Measurements from ENCODE around the gene EPYC. TPM values are rescaled to one million over a fixed set of nuclear protein-coding genes. Genes with fewer than 3 reads are reported as not detected.

Gene EPYC
- total RNA-seq, 1 donor from 2014 or later: 0.20 TPM

DNA sequence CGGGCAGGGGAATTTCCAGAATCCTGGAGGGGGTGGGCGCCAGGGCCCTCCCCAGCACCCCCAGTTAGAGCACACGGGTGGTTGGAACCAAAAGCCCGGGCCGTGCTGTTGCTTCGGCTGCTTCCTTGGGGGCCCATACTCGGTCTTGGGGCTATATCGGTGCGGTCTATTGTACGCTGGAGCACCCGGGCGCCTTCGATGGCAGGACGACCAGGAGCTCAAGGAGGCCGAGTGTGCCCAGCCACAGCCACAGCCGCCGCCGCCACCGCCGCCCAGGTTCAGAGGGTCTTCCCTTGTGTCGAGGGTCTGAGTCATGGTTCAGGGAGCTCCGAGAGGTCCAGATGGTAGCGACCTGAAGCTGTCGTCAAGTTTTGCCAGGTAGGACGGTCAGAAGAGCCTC is 50.3 kb downstream of the EPYC start:
- no peak for DNase-seq

DNA sequence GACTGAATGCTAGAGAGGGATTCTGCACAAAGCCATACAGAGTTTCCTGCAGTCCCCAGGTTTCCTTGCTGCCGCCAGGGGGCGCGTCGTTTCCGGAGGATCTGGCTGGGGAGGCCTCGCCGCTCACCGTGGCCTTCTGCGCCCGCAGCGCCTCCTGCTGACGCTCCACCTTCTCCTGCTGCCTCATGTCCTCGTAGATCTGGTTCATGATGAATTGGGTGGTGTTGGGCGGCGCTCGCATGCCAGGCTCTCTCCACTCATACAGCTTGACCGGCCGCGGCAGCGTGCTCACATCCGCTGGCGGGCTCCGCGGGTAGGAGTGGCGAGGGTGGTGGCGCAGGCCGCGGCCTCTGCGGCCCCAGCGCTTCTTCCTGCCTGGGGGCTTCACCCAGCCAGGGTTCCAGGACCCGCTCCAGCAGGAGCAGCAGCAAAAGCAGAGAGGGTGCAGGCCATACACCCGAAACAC is 50.8 kb downstream of the EPYC start:
- no peak for DNase-seq

DNA sequence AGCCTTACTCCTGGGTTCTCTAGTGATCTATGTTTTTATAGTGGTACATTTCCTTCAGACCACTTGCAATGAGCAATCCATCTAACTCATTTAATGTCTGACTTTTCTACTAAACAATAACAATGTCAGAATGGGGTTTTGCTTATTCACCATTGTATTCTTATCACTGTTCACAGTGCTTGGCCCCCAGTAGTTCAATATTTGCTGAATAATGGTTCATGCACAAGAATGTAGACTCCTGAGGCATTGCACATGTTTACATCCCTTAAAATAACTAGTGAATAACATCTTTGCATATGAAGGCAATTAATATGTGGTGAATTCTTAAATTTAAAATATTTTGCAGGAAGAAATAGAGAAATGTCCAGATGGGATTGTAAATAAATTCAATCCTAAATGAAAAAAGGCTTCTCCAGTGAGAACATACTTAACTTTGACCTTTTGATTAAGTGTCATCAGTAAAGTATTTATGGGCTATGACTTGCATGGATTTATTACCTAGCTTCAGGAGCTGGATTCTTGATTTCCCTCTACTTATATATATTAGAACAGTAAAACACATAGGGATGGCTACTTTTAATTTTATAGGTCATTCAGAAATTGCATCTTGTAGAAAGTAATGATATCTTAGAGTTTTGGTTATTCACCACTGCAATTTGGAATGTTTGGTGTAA is 53.2 kb downstream of the EPYC start:
- DNase-seq: no peak

DNA sequence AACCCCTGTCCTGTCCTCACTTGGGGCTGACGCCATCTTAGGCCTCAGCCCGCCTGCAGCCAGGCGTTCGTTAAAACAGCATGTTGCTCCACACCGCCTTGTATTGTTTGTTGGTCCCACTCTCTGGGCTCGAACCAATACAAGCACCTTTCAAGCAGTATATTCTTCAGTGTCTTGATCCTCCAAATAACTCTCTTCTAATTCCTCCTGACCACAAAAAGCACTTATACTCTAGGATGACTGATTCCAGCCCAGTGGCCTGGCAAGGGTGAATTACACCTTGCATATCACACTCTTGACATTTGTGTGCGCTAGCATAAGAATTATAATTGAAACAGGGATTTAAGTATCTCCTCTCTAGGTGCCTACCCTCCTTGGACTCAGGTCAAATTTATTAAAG is 56.9 kb downstream of the EPYC start:
- no peak for DNase-seq

DNA sequence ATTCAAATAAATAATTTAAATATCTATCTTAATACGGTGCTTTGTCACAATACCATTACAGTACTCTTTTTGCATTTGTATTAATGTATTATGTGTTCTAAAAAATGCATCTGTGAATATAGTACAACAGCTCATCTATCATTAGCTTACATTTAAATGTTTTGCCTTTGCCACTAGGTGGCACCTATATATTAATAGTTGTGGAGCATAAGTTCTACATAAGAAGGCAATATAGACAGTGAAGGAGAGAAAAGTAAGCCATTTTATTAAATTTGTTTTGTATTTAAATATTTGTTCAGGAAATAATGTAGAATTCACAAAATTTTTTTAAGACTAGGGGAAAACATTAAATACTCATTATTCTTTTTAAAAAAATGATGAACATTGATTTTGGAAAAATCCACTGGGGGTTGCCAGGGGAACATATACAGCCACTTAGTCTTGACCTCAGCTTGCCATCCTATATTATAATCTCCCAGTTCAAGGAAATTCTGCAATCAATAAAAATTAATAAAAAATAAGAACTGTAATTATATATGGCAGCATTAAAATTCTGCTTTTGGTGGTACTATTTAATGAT is 59.6 kb downstream of the EPYC start:
- no peak for DNase-seq

DNA sequence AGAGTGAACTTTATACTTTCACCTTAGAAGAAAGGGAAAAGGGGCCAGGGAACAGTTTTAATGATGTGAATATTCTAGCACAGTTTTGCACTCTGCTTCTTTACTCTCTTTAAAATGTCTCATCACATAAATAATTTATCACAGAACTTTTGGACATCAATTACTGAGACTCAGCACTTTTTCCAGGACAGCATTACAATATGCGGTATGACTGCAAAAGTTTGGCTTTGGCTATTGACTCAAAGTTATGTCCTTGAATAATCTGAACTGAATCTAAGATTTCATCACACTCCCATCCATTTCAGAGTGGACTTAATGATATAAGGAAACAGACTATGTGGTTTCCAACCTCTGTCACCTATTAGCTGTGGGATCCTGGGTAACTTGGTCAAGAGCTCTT is 61.5 kb downstream of the EPYC start:
- DNase-seq: no peak

DNA sequence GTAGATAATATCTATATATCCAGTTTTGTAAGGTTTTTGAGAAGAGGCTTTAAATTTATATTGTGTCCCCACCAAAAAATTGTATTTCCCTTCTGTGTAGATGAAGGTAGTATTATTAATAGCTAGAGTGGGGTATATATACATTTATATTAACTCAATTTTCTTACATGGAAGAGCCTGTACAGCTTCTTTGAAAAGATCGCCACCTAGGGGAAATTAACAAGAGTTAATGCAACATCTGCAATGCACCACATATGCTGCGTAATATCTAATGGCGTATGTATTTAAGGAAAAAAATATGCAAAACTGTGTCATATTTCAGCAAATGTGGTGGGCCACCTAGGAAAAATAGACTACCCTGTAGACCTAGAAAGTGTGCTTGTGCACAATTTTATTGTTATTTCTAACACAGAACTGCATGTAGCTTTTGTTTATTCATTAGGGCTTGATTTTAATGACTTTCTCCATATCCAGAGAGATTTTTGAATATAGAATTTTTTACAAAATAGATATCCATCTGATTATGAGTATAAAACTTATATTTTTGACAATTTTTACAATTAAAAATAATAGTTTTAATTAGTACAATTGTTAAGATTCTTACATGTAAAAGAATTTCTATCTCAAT is 63.8 kb downstream of the EPYC start:
- peak; percentile 60 for DNase-seq

DNA sequence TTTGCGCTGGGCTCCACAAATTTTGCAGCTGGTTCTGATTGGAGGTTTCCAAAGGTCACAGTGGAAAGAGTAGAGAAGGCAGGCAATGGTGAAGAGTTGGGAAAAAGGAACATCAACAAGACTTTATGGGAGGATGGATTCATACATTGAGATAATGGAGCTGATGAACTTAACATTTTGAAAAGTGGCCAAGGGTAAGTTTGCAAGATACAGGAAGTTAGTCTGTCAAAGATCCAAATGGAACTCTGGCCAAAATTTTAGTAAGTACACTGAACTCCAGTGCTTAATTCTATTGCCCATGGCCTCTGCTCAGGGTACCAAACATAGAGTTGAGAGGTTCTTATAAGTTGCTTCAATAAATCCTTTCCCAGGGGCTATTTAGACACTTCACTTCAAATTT is 65.4 kb downstream of the EPYC start:
- no peak for DNase-seq

DNA sequence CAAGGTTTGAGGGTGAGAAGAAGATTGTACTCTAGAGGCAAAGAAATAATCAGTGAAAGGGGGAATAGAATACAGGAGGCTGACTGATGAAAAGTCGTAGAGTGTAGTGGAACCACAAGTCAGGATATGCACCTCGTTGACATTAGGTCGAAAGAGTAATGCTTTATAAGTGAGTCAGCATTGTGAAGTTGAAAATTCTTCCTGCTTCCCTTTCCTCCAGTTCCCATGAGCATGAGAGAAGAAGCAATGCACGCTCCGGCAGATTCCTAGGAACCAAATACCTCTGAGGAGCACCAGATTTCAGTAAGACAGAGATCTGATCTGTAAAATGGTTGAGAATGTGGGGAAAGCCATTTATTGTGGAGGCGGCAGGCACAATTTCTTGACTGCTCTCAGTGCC is 66.3 kb downstream of the EPYC start:
- DNase-seq: no peak

DNA sequence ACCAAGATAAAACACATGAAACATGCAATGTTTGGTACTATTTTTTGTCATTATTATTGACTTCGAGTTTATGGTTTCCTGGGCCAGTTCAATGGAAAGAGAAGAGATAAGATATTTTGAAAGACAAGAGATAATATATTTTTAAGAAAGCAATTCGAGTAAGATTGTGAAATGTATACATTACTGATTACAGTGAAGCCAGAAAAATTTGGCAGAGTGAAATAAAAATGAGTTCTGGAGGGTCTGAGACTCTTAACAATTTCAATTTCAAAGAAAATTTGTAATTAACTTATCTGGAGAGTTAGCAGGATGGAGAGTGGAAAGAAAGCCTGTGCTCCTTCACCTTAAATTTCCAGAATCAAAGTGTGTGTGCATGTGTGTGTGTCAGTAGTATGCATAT is 67.1 kb downstream of the EPYC start:
- DNase-seq: no peak

DNA sequence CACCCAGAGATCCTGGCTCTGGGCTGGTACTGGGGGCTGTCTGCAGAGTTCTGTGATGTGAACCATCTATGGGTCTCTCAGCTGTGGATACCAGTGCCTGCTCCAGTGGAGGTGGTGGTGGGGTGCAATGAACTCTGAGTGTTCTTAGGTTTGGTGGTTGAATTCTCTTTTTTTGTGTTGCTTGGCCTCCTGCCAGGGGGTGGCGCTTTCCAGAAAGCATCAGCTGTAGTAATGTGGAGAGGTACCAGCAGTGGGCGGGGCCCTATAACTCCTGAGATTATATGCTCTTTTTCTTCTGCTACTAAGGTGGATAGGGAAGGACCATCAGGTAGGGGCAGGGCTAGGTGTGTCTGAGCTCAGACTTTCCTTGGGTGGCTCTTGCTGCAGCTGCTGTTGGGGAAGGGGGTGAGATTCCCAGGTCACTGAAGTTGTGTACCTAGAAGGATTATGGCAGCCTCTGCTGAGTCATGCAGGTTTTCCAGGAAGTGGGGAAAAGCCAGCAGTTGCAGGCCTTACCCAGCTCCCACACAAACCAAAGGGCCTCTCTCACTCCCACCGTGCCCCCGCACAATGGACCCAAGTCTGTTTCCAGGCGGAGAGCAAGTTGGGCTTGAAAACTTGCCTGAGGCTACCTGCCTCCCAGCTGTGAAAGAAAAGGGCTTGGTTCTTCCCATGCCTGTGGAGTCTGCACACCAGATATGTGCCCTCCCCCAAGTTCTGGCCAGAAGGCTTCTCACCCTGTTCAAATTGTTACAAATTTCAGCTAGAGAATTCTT is 68.4 kb downstream of the EPYC start:
- DNase-seq: no peak

DNA sequence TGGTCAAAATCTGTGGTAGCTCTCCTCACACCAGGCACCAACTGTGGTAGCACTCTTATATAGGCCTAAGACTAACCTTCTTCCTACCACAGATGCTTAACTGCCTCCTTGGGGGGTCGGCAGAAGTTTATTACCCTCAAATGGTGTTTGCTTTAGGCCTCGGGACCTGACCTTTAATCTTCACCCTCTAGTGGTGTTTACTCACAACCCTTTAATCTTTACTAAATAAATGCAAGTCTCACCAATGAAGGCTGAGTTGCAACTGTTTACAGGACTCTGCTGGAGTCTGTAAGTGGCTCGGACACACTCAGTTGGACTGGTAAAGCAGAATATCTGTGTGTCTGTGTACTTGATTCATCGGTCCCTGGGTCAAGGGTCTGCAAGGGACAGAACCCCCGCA is 79.2 kb downstream of the EPYC start:
- DNase-seq: no peak

DNA sequence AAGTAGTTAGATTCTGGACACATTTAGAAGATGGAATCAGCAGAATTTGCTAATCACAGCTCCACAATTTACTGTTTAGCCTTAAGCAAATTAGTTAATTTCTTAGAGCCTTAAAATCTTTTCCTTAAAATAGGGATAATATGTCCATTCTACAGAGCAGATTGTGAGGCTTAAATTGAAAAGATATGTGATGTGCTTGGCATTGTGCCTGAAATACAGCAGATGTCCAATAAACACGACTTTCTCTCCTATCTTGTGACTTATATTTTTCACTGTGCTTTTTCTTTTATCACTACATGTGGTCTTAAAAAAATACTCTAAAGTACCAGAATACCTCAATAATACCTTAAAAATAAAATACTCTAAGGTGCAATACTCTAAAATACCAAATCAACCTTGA is 80.4 kb downstream of the EPYC start:
- no peak for DNase-seq

DNA sequence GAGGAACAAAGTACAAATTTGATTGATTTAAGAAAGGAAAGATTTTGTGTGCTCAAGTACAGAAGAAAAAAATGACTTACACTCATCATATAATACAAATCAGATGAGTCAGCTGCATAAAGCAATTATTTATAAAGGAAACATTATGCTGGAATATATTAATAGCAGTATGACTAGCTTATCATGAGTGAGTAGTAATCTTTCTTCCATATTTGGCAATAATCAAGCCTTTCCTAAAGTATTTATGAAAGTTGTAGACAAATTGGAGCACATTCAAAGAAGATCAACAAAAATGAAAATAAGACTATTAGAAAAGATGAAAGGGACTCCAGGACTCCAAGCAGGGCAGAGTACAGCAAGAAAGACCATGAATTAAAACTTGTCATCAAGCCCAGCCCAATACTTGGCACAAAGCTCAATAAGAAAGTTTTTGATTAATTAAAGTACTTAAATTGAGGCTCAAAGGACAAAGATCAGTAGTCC is 82.6 kb downstream of the EPYC start:
- peak; percentile 68 for DNase-seq

DNA sequence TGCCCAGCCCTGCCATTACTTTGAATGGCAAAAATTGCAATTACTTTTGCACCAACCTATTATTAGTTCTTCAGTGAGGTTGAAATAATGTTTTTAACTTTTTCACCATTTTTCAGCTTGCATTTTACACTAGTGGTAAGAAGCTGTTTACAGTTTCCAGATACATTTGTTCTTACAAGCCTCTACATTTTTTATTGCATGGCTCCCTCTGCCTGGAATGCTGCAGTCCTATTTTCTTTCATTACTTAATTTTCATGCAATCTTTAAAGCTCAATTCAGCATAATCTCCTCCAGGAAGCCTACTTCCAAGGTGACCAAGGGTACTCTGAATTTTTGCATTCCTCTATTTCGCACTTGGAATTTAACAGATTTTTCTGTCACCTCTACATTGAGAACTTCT is 83.2 kb downstream of the EPYC start:
- DNase-seq: no peak

DNA sequence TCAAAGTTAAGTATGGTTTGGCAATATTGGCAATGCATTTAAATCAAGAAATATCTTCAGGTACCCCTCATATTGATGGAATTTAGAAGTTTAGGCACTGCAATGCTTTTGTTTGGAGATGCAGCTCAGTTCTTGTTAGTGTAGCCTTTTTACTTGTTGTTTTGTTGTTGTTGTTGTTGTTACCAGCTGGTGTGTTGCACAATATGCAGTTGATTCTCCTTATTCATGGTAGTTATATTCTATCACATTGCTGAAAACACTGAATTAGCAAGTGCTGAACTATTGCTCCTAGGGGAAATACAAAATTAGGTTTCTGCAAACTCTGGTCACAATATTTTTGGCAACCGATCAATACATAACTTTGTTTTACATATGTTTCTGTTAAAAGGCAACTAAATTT is 84.5 kb downstream of the EPYC start:
- DNase-seq: peak; percentile 84

DNA sequence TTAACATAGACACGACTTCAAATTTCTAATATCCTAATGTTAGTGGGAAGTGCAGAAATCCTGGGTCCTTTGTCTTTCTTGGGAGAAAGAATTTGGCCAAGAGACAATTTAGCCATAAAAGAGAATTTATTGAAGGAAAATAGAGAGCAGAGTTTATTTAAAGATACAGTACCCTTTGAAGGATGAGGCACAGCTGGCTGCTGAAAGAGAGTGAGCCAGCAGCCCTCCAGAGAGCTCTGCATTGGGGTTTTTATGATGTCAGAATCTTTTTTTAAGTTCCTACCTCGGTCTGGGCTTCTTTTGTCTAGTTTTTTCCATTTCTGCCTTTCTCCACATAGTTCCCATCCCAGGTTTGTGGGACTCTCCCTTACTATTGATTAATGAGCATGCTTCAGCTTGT is 87.3 kb downstream of the EPYC start:
- DNase-seq: no peak

DNA sequence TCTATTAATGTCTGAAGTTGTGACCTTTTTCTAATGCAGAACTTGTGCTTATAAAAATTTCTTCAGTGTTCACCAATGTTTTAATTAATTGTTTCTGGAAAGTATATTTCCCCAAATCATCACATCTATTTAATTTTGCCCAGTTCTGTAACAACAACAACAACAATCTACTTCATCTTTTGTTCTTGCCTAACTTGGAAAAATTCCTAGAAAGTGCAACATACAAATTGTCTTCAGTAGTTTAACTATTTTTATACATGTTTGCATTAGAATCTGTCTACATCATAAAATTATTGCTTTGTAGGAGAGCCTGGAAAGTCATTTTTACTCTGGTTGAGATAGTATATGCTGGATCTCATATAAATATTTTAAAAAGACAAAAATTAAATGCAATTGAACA is 88.3 kb downstream of the EPYC start:
- DNase-seq: no peak

DNA sequence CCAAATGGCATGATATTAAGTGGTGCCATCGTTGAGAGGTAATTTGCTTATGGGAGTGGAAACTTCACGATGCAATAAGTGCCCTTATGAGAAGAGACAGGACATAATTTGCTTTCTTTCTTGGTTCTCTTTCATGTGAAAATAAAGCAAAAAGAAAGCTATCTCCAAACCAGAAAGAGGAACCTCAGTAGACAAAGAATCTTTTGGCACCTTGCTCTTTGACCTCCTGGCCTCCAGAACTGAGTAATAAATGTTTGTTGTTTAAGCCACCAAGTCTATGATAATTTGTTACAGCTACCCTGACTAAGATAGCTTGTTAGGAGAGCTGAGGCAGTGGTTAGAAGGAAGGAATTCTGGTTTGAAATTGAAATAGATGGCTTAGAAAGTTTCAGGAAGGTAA is 89.4 kb downstream of the EPYC start:
- no peak for DNase-seq
